K562 (cell line): ENCODE data around the gene OR1N2. TPM values are rescaled to one million over a fixed set of nuclear protein-coding genes. Genes with fewer than 3 reads are reported as not detected.

ENCODE experiments used
- ATAC-seq: fragments of 200-7000 bp; cut with Tn5 transposase; 3 replicates; pipeline ENCODE4 v1.9.1; 2020; ENCODE audit warnings: moderate library complexity
- Bru-seq: library from RNA; stranded (reverse); fragments of 400-500 nt; gene quantifications from one replicate; lab custom pipeline; 2021; lab: Mats Ljungman, UMichigan
- BruChase-seq, 2 experiments: library from RNA; stranded (reverse); fragments of 400-500 nt; gene quantifications; one replicate each; lab custom pipeline; 2021; lab: Mats Ljungman, UMichigan
- BruUV-seq: library from RNA; stranded (reverse); fragments of 400-500 nt; replicated peaks from 2 replicates; lab custom pipeline; 2021; lab: Mats Ljungman, UMichigan
- CTCF ChIA-PET: fragments of 300-600 bp; formaldehyde crosslinking; extraction: SDS; loops from one replicate; lab custom pipeline; 2021; ENCODE audit warnings: low intra/inter-chr PET ratio; lab: Yijun Ruan, JAX
- POLR2A ChIA-PET: fragments of 300-600, 350-650 bp; sonication (Branson Sonifier 250); formaldehyde crosslinking; extraction: SDS; loops from one replicate; lab custom pipeline; 2021; ENCODE audit warnings: antibody characterized with exemption, inconsistent platforms; lab: Yijun Ruan, JAX
- DNase-seq, 4 experiments: peaks; one replicate each; pipeline versions ENCODE4 v3.0.0 to v3.0.0-alpha.2; 2011 to 2018; ENCODE audit warnings: low spot score in 3 of 4, mixed read lengths in 3 of 4; ENCODE audit errors: extremely low read depth in 1 of 4
- FAIRE-seq: peaks from 2 replicates; lab custom pipeline; 2011; peaks lifted over from hg19 to GRCh38; lab: Jason Lieb, UNC
- H2AFZ ChIP-seq: 2 replicates; pipeline ENCODE4 v1.6.0; 2011; ENCODE audit warnings: low read depth, low read length, control low read depth, inconsistent platforms
- H3K27ac ChIP-seq: fragments of 200-600 bp; 3 replicates; pipeline ENCODE4 v1.8.0; 2011; ENCODE audit warnings: low read depth, mild to moderate bottlenecking, control low read depth, inconsistent platforms, low read length, moderate library complexity, mixed read lengths; ENCODE audit errors: extremely low read depth
- H3K27me3 ChIP-seq, 2 experiments: fragments of 300-600 bp in 1 of 2; 2 replicates in 1 of 2; 3 replicates in 1 of 2; pipeline versions ENCODE4 v1.6.0 to v1.8.0; 2011; ENCODE audit warnings: inconsistent platforms in 2 of 2, low read length in 2 of 2, mild to moderate bottlenecking in 1 of 2, mixed read lengths in 1 of 2, moderate library complexity in 1 of 2; ENCODE audit not compliant: control insufficient read depth in 2 of 2, insufficient read depth in 2 of 2
- H3K36me3 ChIP-seq: fragments of 300-600 bp; 3 replicates; pipeline ENCODE4 v1.8.0; 2011; ENCODE audit warnings: mild to moderate bottlenecking, low read length, inconsistent platforms; ENCODE audit not compliant: control insufficient read depth, insufficient read depth
- H3K4me1 ChIP-seq, 2 experiments: fragments of 200-600 bp in 1 of 2; replicated peaks in 1 of 2; 2 replicates in 1 of 2; 3 replicates in 1 of 2; pipeline versions ENCODE4 v1.5.1 to v1.8.0; 2011; ENCODE audit warnings: inconsistent platforms in 2 of 2, low read length in 2 of 2, mild to moderate bottlenecking in 1 of 2, mixed read lengths in 1 of 2, moderate library complexity in 1 of 2; ENCODE audit not compliant: control insufficient read depth in 2 of 2, insufficient read depth in 2 of 2
- H3K4me2 ChIP-seq: 2 replicates; pipeline ENCODE4 v1.6.1; 2011; ENCODE audit warnings: low read length, control low read depth, inconsistent platforms, mixed read lengths; ENCODE audit not compliant: insufficient read depth
- H3K4me3 ChIP-seq: fragments of 200-600 bp; sonication (generic), shearing (Covaris generic); 2 replicates; pipeline ENCODE4 v1.5.1; 2016; ENCODE audit warnings: control low read depth, inconsistent platforms
- H3K79me2 ChIP-seq: fragments of 200-600 bp; 3 replicates; pipeline ENCODE4 v1.8.0; 2011; ENCODE audit warnings: low read length, inconsistent platforms; ENCODE audit not compliant: control insufficient read depth, insufficient read depth
- H3K9ac ChIP-seq, 2 experiments: 2 replicates each; pipeline versions ENCODE4 v1.6.0 to v1.6.1; 2011; ENCODE audit warnings: low read depth in 2 of 2, low read length in 2 of 2, control low read depth in 1 of 2, inconsistent platforms in 1 of 2, mild to moderate bottlenecking in 1 of 2, mixed read lengths in 1 of 2; ENCODE audit not compliant: insufficient read depth in 1 of 2
- H3K9me1 ChIP-seq: one replicate; pipeline ENCODE4 v1.6.0; 2011; ENCODE audit warnings: inconsistent platforms, mild to moderate bottlenecking, low read length, moderate library complexity; ENCODE audit not compliant: control insufficient read depth, insufficient read depth
- H3K9me3 ChIP-seq: replicated peaks from 2 replicates; pipeline ENCODE4 v1.5.1; 2011; ENCODE audit warnings: low read depth, low read length, inconsistent platforms; ENCODE audit not compliant: control insufficient read depth, insufficient read depth
- H4K20me1 ChIP-seq: replicated peaks from 2 replicates; pipeline ENCODE4 v1.6.1; 2011; ENCODE audit warnings: low read length, inconsistent platforms, mixed read lengths; ENCODE audit not compliant: control insufficient read depth, insufficient read depth
- ARNT ChIP-seq, 2 experiments: fragments of 450-650 bp; IDR thresholded peaks; 2 replicates each; pipeline ENCODE4 v1.6.1; 2016; ENCODE audit warnings: mild to moderate bottlenecking in 1 of 2
- CAMTA2 ChIP-seq: fragments of 250-450 bp; sonication (Bioruptor Pico); conservative IDR thresholded peaks from 2 replicates; pipeline ENCODE4 v1.5.1; 2022
- MTA1 ChIP-seq: fragments of 450-650 bp; IDR thresholded peaks from 2 replicates; pipeline ENCODE4 v1.6.1; 2017; ENCODE audit warnings: borderline replicate concordance
- NFIC ChIP-seq: fragments of 450-650 bp; IDR thresholded peaks from 2 replicates; pipeline ENCODE4 v1.6.1; 2017; ENCODE audit warnings: mild to moderate bottlenecking, inconsistent platforms
- PTRF ChIP-seq: fragments of 450-650 bp; IDR thresholded peaks from 2 replicates; pipeline ENCODE4 v1.6.1; 2016; ENCODE audit warnings: mild to moderate bottlenecking, missing genetic modification characterization, missing compliant biosample characterization
- RBM39 ChIP-seq: fragments of 200-400 bp; formaldehyde crosslinking; optimal IDR thresholded peaks from 2 replicates; pipeline ENCODE3; 2018; ENCODE audit warnings: low read depth, low read length
- SP1 ChIP-seq: sonication (generic); formaldehyde crosslinking; IDR thresholded peaks from 2 replicates; pipeline ENCODE4 v1.8.1; 2022; ENCODE audit warnings: mild to moderate bottlenecking, missing genetic modification reagents
- TBP ChIP-seq: optimal IDR thresholded peaks from 2 replicates; pipeline ENCODE3; 2011; ENCODE audit warnings: low read depth, low read length, improper control_type of control experiment
- ZBTB17 ChIP-seq: fragments of 450-650 bp; formaldehyde crosslinking; IDR thresholded peaks from 2 replicates; pipeline ENCODE4 v1.4.0; 2020; ENCODE audit warnings: mild to moderate bottlenecking
- ZNF282 ChIP-seq: sonication (generic); formaldehyde crosslinking; IDR thresholded peaks from 2 replicates; pipeline ENCODE4 v1.8.1; 2023; ENCODE audit warnings: missing genetic modification reagents
- ZNF408 ChIP-seq: fragments of 250-450 bp; sonication (Bioruptor Pico); IDR thresholded peaks from 2 replicates; pipeline ENCODE4 v1.4.0; 2020; ENCODE audit warnings: low read depth, mild to moderate bottlenecking, moderate library complexity
- ZNF444 ChIP-seq: fragments of 250-450 bp; sonication (Bioruptor Pico); IDR thresholded peaks from 2 replicates; pipeline ENCODE4 v1.4.0; 2020; ENCODE audit warnings: mild to moderate bottlenecking, moderate library complexity
- WGBS: fragments of 100-300 bp; shearing (Covaris generic); methylation state at CpG from one replicate; pipeline ENCODE4 v1.1.6; 2016; ENCODE audit warnings: low coverage, mixed read lengths; ENCODE audit not compliant: insufficient coverage; ENCODE audit errors: missing lambda C conversion rate; 5-methylcytosine and 5-hydroxymethylcytosine counted together
- in situ Hi-C: fragments of 300-500 bp; cut with MboI; formaldehyde crosslinking; loops from 4 replicates; pipeline ENCODE4 v1.15.0; 2018; ENCODE audit warnings: inconsistent platforms, mixed read lengths
- intact Hi-C: fragments of 100-400 bp; cut with micrococcal nuclease; formaldehyde crosslinking; loops from 2 replicates; pipeline ENCODE4 v1.14.2; 2022
- long read RNA-seq, 3 experiments: library from polyadenylated mRNA in 2 of 3; library from RNA in 1 of 3; unstranded in 2 of 3; stranded (forward) in 1 of 3; transcript quantifications; one replicate each; pipeline ENCODE4 v2.0.0, GENCODE V29; 2019 to 2022
- polyA minus RNA-seq, 3 experiments: library from RNA; depleted of rRNA, polyadenylated mRNA; stranded (reverse); fragments of >200 nt; gene quantifications; 2 replicates each; pipeline ENCODE4 v1.2.3, GENCODE V29; 2011
- polyA plus RNA-seq, 8 experiments: library from polyadenylated mRNA; depleted of rRNA in 4 of 8; stranded (reverse) in 5 of 8; unstranded in 3 of 8; fragments of >200 nt; fragmentation: Nextera tagmentation in 2 of 8; fragmentation: Illumina TruSeq in 1 of 8; extraction: Ambion mirVana in 2 of 8; extraction: Trizol in 1 of 8; gene quantifications; 2 replicates each; pipeline versions ENCODE4 v1.2.1 to v1.2.3, GENCODE V29; 2011 to 2014; ENCODE audit warnings: inconsistent platforms in 1 of 8, missing spikeins in 1 of 8
- total RNA-seq, 7 experiments: library from RNA; depleted of rRNA in 6 of 7; stranded (reverse); fragments of >200 nt in 6 of 7; fragmentation: Illumina TruSeq in 2 of 7; extraction: Trizol in 2 of 7; gene quantifications; 2 replicates each; pipeline versions ENCODE4 v1.2.1 to v1.2.3, GENCODE V29; 2011 to 2021; ENCODE audit warnings: low replicate concordance in 1 of 7
- TF ChIP-seq, protein P1 (sequence below), 2 experiments: IDR thresholded peaks; 2 replicates each; pipeline ENCODE4 v1.6.1; 2012; ENCODE audit warnings: improper control_type of control experiment in 2 of 2, low read depth in 2 of 2, low read length in 2 of 2, borderline replicate concordance in 1 of 2
- TF ChIP-seq, protein P2 (sequence below): fragments of 450-650 bp; formaldehyde crosslinking; IDR thresholded peaks from 2 replicates; pipeline ENCODE4 v1.4.0; 2022; ENCODE audit warnings: mild to moderate bottlenecking, moderate library complexity
- TF ChIP-seq, protein P3 (sequence below): fragments of 250-450 bp; sonication (Bioruptor Pico); IDR thresholded peaks from 2 replicates; pipeline ENCODE4 v1.5.1; 2021; ENCODE audit warnings: mild to moderate bottlenecking

Gene OR1N2, protein sequence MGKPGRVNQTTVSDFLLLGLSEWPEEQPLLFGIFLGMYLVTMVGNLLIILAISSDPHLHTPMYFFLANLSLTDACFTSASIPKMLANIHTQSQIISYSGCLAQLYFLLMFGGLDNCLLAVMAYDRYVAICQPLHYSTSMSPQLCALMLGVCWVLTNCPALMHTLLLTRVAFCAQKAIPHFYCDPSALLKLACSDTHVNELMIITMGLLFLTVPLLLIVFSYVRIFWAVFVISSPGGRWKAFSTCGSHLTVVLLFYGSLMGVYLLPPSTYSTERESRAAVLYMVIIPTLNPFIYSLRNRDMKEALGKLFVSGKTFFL
- total RNA-seq (2011; cell fraction: chromatin; rRNA removed; ENCODE audit: low replicate concordance), result not detected in 2 replicates
- total RNA-seq (2011; cell fraction: nucleolus; rRNA removed), result not detected in 2 replicates
- total RNA-seq (2011; cell fraction: nucleoplasm; rRNA removed), result not detected in 2 replicates
- total RNA-seq (2014; rRNA removed) (not detected in 2 replicates), total RNA-seq (2014; rRNA removed; fragmentation: Illumina TruSeq; extraction: Trizol) (not detected in 2 replicates), total RNA-seq (2015; rRNA removed; fragmentation: Illumina TruSeq; extraction: Trizol) (not detected in 2 replicates), total RNA-seq (2021) (not detected in 2 replicates), polyA plus RNA-seq (2011; rRNA removed) (not detected in 2 replicates), polyA plus RNA-seq (2014; fragmentation: Illumina TruSeq; extraction: Trizol) (not detected in 2 replicates), polyA plus RNA-seq (2014; fragmentation: Nextera tagmentation; extraction: Ambion mirVana) (not detected), polyA plus RNA-seq (2014; rRNA removed) (not detected in 2 replicates), polyA minus RNA-seq (2011; rRNA and poly(A)+ RNA removed) (not detected in 2 replicates), Bru-seq, nascent RNA (not detected), BruChase-seq, experiment 1, labeled RNA remaining after a 2-hour chase (not detected), BruChase-seq, experiment 2, labeled RNA remaining after a 6-hour chase (not detected)
- polyA plus RNA-seq (2011; cell fraction: cytosol; rRNA removed), result not detected in 2 replicates
- not detected in 2 replicates for polyA plus RNA-seq (2011; cell fraction: nucleus; rRNA removed)
- polyA plus RNA-seq (2012), result not detected in 2 replicates
- not detected in 2 replicates for polyA minus RNA-seq (2011; cell fraction: cytosol; rRNA and poly(A)+ RNA removed)
- polyA minus RNA-seq (2011; cell fraction: nucleus; rRNA and poly(A)+ RNA removed), result not detected in 2 replicates
- long read RNA-seq, experiment 1, result 0 reads
- long read RNA-seq, experiment 2, result 0 reads
- long read RNA-seq, experiment 3, result 0 reads

DNA sequence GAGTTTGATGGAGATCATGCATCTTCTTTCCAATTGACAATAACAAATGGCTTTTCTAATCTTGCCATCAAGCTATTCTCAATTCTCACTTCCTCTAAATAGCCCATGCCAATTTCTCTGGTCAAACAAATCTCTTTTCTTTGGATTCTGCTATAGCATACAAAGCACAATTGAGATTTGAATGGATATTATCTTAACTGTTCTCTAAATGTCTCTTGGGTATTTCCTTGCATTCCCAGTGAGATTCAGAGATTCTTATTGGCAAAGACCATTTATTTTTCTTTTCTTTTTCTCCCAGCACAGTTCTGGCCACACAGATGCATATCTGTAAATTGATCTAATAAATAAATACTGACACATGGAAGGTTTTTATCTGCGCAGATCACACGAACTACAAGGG lies at the start of gene OR1N2:
Gene OR1N2, plus strand, starts transcription at position 301 of the 400 bp plus-strand sequence. CDS start 100 bp downstream, outside the sequence.
- H3K9me1 ChIP-seq, result no peaks in the 10 kb centered on the region
- no peaks in the 10 kb centered on the region for H3K79me2 ChIP-seq
- DNase-seq (no peak), FAIRE-seq (no peak), ATAC-seq (no peak)
- no peak within 1 kb of the TSS for H3K4me2 ChIP-seq
- no peaks in the 10 kb centered on the region for H3K36me3 ChIP-seq
- CTCF ChIA-PET, result no interaction called here
- no peak within 1 kb of the TSS for H3K27ac ChIP-seq
- in situ Hi-C loops (no loop called here), intact Hi-C loops (loop anchor here (5.0 kb wide), 1 partner anchor 59 kb away; the partner anchor contains the start of gene OR1Q1)
- H3K4me3 ChIP-seq, result no peak within 1 kb of the TSS
- POLR2A ChIA-PET, result interaction anchor here (0.6 kb wide), 1 partner anchor 131 kb away, joined by 4 read pairs; no protein-coding TSS in a partner anchor
- no peaks in the 10 kb centered on the region for H3K9me3 ChIP-seq
- TF ChIP-seq SP1 (CRISPR knock-in tag) (no peak), ZNF444 (CRISPR knock-in tag) (no peak), NFIC (no peak), RBM39 (no peak), ZNF408 (CRISPR knock-in tag) (no peak), PTRF (no peak), ZBTB17 (no peak), ZNF282 (no peak), CAMTA2 (CRISPR knock-in tag) (no peak), TBP (no peak), MTA1 (no peak), ARNT (IDR thresholded peaks at IDR 0.05) (no peak)
- TF ChIP-seq, protein P1, sequence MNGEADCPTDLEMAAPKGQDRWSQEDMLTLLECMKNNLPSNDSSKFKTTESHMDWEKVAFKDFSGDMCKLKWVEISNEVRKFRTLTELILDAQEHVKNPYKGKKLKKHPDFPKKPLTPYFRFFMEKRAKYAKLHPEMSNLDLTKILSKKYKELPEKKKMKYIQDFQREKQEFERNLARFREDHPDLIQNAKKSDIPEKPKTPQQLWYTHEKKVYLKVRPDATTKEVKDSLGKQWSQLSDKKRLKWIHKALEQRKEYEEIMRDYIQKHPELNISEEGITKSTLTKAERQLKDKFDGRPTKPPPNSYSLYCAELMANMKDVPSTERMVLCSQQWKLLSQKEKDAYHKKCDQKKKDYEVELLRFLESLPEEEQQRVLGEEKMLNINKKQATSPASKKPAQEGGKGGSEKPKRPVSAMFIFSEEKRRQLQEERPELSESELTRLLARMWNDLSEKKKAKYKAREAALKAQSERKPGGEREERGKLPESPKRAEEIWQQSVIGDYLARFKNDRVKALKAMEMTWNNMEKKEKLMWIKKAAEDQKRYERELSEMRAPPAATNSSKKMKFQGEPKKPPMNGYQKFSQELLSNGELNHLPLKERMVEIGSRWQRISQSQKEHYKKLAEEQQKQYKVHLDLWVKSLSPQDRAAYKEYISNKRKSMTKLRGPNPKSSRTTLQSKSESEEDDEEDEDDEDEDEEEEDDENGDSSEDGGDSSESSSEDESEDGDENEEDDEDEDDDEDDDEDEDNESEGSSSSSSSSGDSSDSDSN (IDR thresholded peaks at IDR 0.05; ENCODE audit: borderline replicate concordance in 1 of 2, low read depth in 2 of 2, low read length in 2 of 2), result no peak
- TF ChIP-seq, protein P2, sequence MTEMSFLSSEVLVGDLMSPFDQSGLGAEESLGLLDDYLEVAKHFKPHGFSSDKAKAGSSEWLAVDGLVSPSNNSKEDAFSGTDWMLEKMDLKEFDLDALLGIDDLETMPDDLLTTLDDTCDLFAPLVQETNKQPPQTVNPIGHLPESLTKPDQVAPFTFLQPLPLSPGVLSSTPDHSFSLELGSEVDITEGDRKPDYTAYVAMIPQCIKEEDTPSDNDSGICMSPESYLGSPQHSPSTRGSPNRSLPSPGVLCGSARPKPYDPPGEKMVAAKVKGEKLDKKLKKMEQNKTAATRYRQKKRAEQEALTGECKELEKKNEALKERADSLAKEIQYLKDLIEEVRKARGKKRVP, result no peak
- TF ChIP-seq, protein P3, sequence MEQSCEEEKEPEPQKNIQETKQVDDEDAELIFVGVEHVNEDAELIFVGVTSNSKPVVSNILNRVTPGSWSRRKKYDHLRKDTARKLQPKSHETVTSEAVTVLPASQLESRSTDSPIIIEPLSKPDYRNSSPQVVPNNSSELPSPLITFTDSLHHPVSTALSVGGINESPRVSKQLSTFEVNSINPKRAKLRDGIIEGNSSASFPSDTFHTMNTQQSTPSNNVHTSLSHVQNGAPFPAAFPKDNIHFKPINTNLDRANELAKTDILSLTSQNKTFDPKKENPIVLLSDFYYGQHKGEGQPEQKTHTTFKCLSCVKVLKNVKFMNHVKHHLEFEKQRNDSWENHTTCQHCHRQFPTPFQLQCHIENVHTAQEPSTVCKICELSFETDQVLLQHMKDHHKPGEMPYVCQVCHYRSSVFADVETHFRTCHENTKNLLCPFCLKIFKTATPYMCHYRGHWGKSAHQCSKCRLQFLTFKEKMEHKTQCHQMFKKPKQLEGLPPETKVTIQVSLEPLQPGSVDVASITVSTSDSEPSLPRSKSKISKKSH (CRISPR knock-in tag), result no peak
- peaks cover 0 to 3% of the 10 kb centered on the region in 2 experiments; a peak in 1 of 5 replicates for H3K27me3 ChIP-seq
- no peaks in the 10 kb centered on the region for H3K4me1 ChIP-seq
- WGBS, result 0% methylated on average over 2 of the region's 2 CpGs
- H3K9ac ChIP-seq, result no peak within 1 kb of the TSS
- no peaks in the 10 kb centered on the region for H4K20me1 ChIP-seq
- H2AFZ ChIP-seq, result no peak within 1 kb of the TSS
- BruUV-seq, result no TSS peak
